HEK293 (cell line): ENCODE measurements around the gene GTPBP10.
"Not testable (repeated sequence)": the region's sequence is repeated elsewhere in the genome, so short reads cannot be mapped to it uniquely, and the experiment has no call there.

Source experiments
- CTCF ChIA-PET: fragments of 350-600 bp; formaldehyde crosslinking; extraction: SDS; loops from one replicate; lab custom pipeline; 2021; ENCODE audit warnings: antibody characterized with exemption; lab: Yijun Ruan, JAX
- POLR2A ChIA-PET: fragments of 300-600 bp; formaldehyde crosslinking; extraction: SDS; loops from one replicate; lab custom pipeline; 2020; ENCODE audit warnings: antibody characterized with exemption, inconsistent platforms; lab: Yijun Ruan, JAX
- H3K27ac ChIP-seq: fragments of 200-500 bp; sonication (Bioruptor generic); 2 replicates; pipeline ENCODE4 v1.5.1; 2014; ENCODE audit warnings: low read depth, low read length, control low read depth, inconsistent platforms; ENCODE audit errors: extremely low read depth
- H3K36me3 ChIP-seq, 2 experiments: fragments of 200-500 bp in 1 of 2; sonication (Bioruptor generic) in 1 of 2; 1 replicate in 1 of 2; 2 replicates in 1 of 2; pipeline ENCODE4 v1.5.1; 2014 to 2017; ENCODE audit warnings: inconsistent platforms in 2 of 2, low read length in 2 of 2; ENCODE audit not compliant: control insufficient read depth in 2 of 2, insufficient read depth in 1 of 2
- H3K4me1 ChIP-seq: fragments of 200-500 bp; sonication (Bioruptor generic); 2 replicates; pipeline ENCODE4 v1.5.1; 2014; ENCODE audit warnings: mild to moderate bottlenecking, low read length, inconsistent platforms; ENCODE audit not compliant: control insufficient read depth, insufficient read depth
- H3K4me3 ChIP-seq: 2 replicates; pipeline ENCODE4 v1.5.1; 2011; ENCODE audit warnings: low read depth, mild to moderate bottlenecking, control low read depth, low read length, moderate library complexity
- H3K9me3 ChIP-seq: fragments of 200-500 bp; sonication (Bioruptor generic); 2 replicates; pipeline ENCODE4 v1.5.1; 2014; ENCODE audit warnings: low read depth, low read length, inconsistent platforms; ENCODE audit not compliant: control insufficient read depth, insufficient read depth
- KLF7 ChIP-seq: fragments of 450-650 bp; formaldehyde crosslinking; IDR thresholded peaks from 2 replicates; pipeline ENCODE4 v1.5.1; 2016; ENCODE audit warnings: missing biosample characterization, missing genetic modification characterization, borderline replicate concordance
- KLF9 ChIP-seq: fragments of 450-650 bp; formaldehyde crosslinking; IDR thresholded peaks from 2 replicates; pipeline ENCODE4 v1.5.1; 2016; ENCODE audit warnings: missing biosample characterization, missing genetic modification characterization, low read depth
- ZBTB17 ChIP-seq: fragments of 450-650 bp; formaldehyde crosslinking; IDR thresholded peaks from 2 replicates; pipeline ENCODE4 v1.5.1; 2016; ENCODE audit warnings: missing biosample characterization, missing genetic modification characterization
- ZNF146 ChIP-seq: fragments of 450-650 bp; formaldehyde crosslinking; IDR thresholded peaks from 2 replicates; pipeline ENCODE4 v1.5.1; 2016; ENCODE audit warnings: missing biosample characterization, missing genetic modification characterization
- ZNF366 ChIP-seq: fragments of 450-650 bp; formaldehyde crosslinking; conservative IDR thresholded peaks from 2 replicates; pipeline ENCODE4 v1.5.1; 2016; ENCODE audit warnings: missing biosample characterization, missing genetic modification characterization
- ZNF626 ChIP-seq: fragments of 450-650 bp; sonication (Bioruptor Pico); formaldehyde crosslinking; IDR thresholded peaks from 2 replicates; pipeline ENCODE4 v1.5.1; 2018; ENCODE audit warnings: missing biosample characterization, missing genetic modification characterization, inconsistent platforms
- ZNF677 ChIP-seq: fragments of 450-650 bp; IDR thresholded peaks from 2 replicates; pipeline ENCODE4 v1.5.0; 2018; ENCODE audit warnings: missing biosample characterization, mild to moderate bottlenecking, missing genetic modification characterization, moderate library complexity
- TF ChIP-seq, protein P1 (sequence below): fragments of 450-650 bp; formaldehyde crosslinking; IDR thresholded peaks from 2 replicates; pipeline ENCODE4 v1.5.1; 2016; ENCODE audit warnings: missing biosample characterization, missing genetic modification characterization
- TF ChIP-seq, protein P2 (sequence below): fragments of 450-650 bp; formaldehyde crosslinking; IDR thresholded peaks from 2 replicates; pipeline ENCODE4 v1.5.1; 2016; ENCODE audit warnings: missing biosample characterization, missing genetic modification characterization
- TF ChIP-seq, protein P3 (sequence below): fragments of 450-650 bp; formaldehyde crosslinking; IDR thresholded peaks from 2 replicates; pipeline ENCODE4 v1.5.1; 2016; ENCODE audit warnings: missing biosample characterization, missing genetic modification characterization, borderline replicate concordance
- TF ChIP-seq, protein P4 (sequence below): fragments of 450-650 bp; formaldehyde crosslinking; IDR thresholded peaks from 2 replicates; pipeline ENCODE4 v1.5.1; 2016; ENCODE audit warnings: missing biosample characterization, missing genetic modification characterization
- TF ChIP-seq, protein P5 (sequence below): fragments of 450-650 bp; formaldehyde crosslinking; IDR thresholded peaks from 2 replicates; pipeline ENCODE4 v1.5.1; 2016; ENCODE audit warnings: missing biosample characterization, missing genetic modification characterization
- TF ChIP-seq, protein P6 (sequence below): fragments of 450-650 bp; formaldehyde crosslinking; IDR thresholded peaks from 2 replicates; pipeline ENCODE4 v1.5.1; 2016; ENCODE audit warnings: missing biosample characterization, missing genetic modification characterization
- TF ChIP-seq, protein P7 (sequence below): fragments of 450-650 bp; formaldehyde crosslinking; IDR thresholded peaks from 2 replicates; pipeline ENCODE4 v1.5.1; 2016; ENCODE audit warnings: missing biosample characterization, missing genetic modification characterization

Gene GTPBP10

DNA sequence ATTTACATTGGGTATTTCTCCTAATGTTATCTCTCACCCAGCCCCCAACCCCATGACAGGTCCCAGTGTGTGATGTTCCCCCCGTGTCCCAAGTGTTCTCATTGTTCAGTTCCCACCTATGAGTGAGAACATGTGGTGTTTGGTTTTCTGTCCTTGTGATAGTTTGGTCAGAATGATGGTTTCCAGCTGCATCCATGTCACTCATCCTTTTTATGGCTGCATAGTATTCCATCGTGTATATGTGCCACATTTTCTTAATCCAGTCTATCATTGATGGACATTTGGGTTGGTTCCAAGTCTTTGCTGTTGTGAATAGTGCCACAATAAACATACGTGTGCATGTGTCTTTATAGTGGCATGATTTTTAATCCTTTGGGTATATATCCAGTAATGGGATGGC lies 3.5 kb downstream of the GTPBP10 start:
- H3K27ac ChIP-seq, H3K9me3 ChIP-seq, POLR2A ChIA-PET, H3K4me3 ChIP-seq, H3K4me1 ChIP-seq: not testable (repeated sequence)
- peaks cover 5 to 15% of the 10 kb centered on the region in 2 experiments for H3K36me3 ChIP-seq
- CTCF ChIA-PET: interaction anchor here (0.6 kb wide), 1 partner anchor 1948 kb away, joined by 3 read pairs; no protein-coding TSS in a partner anchor
- peak; percentile 92 for TF ChIP-seq ZNF146 (tag by site-specific recombination)
- TF ChIP-seq, protein P1, sequence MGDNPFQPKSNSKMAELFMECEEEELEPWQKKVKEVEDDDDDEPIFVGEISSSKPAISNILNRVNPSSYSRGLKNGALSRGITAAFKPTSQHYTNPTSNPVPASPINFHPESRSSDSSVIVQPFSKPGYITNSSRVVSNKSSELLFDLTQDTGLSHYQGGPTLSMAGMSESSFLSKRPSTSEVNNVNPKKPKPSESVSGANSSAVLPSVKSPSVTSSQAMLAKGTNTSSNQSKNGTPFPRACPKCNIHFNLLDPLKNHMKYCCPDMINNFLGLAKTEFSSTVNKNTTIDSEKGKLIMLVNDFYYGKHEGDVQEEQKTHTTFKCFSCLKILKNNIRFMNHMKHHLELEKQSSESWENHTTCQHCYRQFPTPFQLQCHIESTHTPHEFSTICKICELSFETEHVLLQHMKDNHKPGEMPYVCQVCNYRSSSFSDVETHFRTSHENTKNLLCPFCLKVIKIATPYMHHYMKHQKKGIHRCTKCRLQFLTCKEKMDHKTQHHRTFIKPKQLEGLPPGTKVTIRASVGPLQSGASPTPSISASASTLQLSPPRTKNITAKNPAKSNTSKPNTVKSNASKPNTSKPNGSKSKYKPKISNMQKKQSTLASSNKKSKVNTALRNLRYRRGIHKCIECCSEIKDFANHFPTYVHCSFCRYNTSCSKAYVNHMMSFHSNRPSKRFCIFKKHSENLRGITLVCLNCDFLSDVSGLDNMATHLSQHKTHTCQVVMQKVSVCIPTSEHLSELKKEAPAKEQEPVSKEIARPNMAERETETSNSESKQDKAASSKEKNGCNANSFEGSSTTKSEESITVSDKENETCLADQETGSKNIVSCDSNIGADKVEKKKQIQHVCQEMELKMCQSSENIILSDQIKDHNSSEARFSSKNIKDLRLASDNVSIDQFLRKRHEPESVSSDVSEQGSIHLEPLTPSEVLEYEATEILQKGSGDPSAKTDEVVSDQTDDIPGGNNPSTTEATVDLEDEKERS: 0 out of 2 replicates have a peak, but pooled peaks have one; percentile 38
- TF ChIP-seq, protein P2, sequence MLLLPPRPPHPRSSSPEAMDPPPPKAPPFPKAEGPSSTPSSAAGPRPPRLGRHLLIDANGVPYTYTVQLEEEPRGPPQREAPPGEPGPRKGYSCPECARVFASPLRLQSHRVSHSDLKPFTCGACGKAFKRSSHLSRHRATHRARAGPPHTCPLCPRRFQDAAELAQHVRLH (tag by site-specific recombination): 0 out of 2 replicates have a peak, but pooled peaks have one; percentile 41

DNA sequence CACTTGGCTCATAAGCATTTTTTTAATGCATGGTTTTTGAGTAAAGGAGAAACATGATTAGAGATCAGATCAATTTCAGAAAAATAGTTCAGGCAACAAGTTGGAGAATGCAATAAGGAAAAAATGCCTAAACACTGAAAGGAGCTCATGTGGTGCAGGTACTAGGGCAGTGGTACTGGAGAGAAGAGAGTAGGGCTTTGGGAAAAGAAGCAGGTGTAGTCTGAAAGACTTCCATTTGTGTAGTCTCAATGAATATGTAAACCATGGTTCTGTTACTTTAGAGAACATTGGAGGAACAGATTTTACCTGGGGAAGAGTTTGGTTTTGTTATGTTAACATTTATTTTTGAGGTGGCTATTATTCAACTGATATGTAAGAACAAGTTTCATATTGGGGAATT lies 5.5 kb downstream of the GTPBP10 start:
- no peaks in the 10 kb centered on the region for H3K4me1 ChIP-seq
- no peaks in the 10 kb centered on the region for H3K9me3 ChIP-seq
- no peak overlapping the region for H3K27ac ChIP-seq
- TF ChIP-seq, protein P3, sequence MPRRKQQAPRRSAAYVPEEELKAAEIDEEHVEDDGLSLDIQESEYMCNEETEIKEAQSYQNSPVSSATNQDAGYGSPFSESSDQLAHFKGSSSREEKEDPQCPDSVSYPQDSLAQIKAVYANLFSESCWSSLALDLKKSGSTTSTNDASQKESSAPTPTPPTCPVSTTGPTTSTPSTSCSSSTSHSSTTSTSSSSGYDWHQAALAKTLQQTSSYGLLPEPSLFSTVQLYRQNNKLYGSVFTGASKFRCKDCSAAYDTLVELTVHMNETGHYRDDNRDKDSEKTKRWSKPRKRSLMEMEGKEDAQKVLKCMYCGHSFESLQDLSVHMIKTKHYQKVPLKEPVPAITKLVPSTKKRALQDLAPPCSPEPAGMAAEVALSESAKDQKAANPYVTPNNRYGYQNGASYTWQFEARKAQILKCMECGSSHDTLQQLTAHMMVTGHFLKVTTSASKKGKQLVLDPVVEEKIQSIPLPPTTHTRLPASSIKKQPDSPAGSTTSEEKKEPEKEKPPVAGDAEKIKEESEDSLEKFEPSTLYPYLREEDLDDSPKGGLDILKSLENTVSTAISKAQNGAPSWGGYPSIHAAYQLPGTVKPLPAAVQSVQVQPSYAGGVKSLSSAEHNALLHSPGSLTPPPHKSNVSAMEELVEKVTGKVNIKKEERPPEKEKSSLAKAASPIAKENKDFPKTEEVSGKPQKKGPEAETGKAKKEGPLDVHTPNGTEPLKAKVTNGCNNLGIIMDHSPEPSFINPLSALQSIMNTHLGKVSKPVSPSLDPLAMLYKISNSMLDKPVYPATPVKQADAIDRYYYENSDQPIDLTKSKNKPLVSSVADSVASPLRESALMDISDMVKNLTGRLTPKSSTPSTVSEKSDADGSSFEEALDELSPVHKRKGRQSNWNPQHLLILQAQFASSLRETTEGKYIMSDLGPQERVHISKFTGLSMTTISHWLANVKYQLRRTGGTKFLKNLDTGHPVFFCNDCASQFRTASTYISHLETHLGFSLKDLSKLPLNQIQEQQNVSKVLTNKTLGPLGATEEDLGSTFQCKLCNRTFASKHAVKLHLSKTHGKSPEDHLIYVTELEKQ: no peak
- TF ChIP-seq KLF7 (no peak), ZNF626 (tag by site-specific recombination) (no peak)
- TF ChIP-seq, protein P4, sequence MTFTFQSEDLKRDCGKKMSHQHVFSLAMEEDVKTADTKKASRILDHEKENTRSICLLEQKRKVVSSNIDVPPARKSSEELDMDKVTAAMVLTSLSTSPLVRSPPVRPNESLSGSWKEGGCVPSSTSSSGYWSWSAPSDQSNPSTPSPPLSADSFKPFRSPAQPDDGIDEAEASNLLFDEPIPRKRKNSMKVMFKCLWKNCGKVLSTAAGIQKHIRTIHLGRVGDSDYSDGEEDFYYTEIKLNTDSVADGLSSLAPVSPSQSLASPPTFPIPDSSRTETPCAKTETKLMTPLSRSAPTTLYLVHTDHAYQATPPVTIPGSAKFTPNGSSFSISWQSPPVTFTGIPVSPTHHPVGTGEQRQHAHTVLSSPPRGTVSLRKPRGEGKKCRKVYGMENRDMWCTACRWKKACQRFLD: no peak
- TF ChIP-seq, protein P5, sequence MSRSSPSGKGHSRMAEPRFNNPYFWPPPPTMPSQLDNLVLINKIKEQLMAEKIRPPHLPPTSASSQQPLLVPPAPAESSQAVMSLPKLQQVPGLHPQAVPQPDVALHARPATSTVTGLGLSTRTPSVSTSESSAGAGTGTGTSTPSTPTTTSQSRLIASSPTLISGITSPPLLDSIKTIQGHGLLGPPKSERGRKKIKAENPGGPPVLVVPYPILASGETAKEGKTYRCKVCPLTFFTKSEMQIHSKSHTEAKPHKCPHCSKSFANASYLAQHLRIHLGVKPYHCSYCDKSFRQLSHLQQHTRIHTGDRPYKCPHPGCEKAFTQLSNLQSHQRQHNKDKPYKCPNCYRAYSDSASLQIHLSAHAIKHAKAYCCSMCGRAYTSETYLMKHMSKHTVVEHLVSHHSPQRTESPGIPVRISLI: no peak
- H3K36me3 ChIP-seq: peaks cover 21 to 24% of the 10 kb centered on the region in 2 experiments
- ChIA-PET CTCF (interaction anchor here (0.6 kb wide), 1 partner anchor 1162 kb away, joined by 3 read pairs; no protein-coding TSS in a partner anchor), POLR2A (no interaction called here)
- H3K4me3 ChIP-seq: no peak overlapping the region

DNA sequence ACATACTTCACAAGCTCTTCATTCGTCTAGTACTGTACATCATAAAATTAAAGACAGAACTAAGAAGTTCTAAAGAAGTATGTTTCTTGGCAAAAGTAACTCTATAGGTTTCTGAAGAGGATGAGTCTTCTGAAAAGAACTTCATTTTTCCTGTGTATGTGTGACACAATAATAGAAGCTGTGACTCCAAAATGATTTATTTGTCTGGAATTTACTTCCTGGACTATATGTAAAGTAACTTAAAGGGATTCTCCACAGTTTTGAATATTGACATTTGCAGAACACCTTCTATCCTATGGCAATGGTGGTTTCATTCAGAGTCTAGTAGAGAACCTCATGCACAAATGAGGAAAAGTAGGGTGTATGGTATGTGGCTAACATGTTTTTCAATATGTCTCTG lies 36.9 kb downstream of the GTPBP10 start:
- H3K4me3 ChIP-seq: no peak overlapping the region
- ChIA-PET CTCF (no interaction called here), POLR2A (no interaction called here)
- no peaks in the 10 kb centered on the region for H3K4me1 ChIP-seq
- no peak overlapping the region for H3K27ac ChIP-seq
- peaks cover 44 to 62% of the 10 kb centered on the region in 2 experiments for H3K36me3 ChIP-seq
- no peaks in the 10 kb centered on the region for H3K9me3 ChIP-seq
- TF ChIP-seq KLF9 (tag by site-specific recombination) (no peak), ZBTB17 (no peak), ZNF366 (tag by site-specific recombination) (no peak), ZNF677 (tag by site-specific recombination) (no peak)
- TF ChIP-seq, protein P6, sequence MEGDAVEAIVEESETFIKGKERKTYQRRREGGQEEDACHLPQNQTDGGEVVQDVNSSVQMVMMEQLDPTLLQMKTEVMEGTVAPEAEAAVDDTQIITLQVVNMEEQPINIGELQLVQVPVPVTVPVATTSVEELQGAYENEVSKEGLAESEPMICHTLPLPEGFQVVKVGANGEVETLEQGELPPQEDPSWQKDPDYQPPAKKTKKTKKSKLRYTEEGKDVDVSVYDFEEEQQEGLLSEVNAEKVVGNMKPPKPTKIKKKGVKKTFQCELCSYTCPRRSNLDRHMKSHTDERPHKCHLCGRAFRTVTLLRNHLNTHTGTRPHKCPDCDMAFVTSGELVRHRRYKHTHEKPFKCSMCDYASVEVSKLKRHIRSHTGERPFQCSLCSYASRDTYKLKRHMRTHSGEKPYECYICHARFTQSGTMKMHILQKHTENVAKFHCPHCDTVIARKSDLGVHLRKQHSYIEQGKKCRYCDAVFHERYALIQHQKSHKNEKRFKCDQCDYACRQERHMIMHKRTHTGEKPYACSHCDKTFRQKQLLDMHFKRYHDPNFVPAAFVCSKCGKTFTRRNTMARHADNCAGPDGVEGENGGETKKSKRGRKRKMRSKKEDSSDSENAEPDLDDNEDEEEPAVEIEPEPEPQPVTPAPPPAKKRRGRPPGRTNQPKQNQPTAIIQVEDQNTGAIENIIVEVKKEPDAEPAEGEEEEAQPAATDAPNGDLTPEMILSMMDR: no peak
- TF ChIP-seq, protein P7, sequence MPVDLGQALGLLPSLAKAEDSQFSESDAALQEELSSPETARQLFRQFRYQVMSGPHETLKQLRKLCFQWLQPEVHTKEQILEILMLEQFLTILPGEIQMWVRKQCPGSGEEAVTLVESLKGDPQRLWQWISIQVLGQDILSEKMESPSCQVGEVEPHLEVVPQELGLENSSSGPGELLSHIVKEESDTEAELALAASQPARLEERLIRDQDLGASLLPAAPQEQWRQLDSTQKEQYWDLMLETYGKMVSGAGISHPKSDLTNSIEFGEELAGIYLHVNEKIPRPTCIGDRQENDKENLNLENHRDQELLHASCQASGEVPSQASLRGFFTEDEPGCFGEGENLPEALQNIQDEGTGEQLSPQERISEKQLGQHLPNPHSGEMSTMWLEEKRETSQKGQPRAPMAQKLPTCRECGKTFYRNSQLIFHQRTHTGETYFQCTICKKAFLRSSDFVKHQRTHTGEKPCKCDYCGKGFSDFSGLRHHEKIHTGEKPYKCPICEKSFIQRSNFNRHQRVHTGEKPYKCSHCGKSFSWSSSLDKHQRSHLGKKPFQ (tag by site-specific recombination): no peak
- TF ChIP-seq, protein P1: no peak
